B cell (primary cell): Measurements from ENCODE around the gene ARPC1A. TPM values are rescaled to one million over a fixed set of nuclear protein-coding genes. Genes with fewer than 3 reads are reported as not detected.
"Not testable (repeated sequence)": the region's sequence is repeated elsewhere in the genome, so short reads cannot be mapped to it uniquely, and the experiment has no call there.

Experiments used
- ATAC-seq: fragments of 200-7000 bp; cut with Tn5 transposase; one replicate; pipeline ENCODE4 v1.10.0; 2021; ENCODE audit warnings: low read depth, mild to moderate bottlenecking, moderate number of reproducible peaks, moderate library complexity
- CTCF ChIA-PET: fragments of 350-600 bp; sonication (Branson Sonifier 250); formaldehyde crosslinking; loops from one replicate; lab custom pipeline; 2021; ENCODE audit warnings: antibody characterized with exemption, inconsistent platforms; lab: Charles Lee
- POLR2A ChIA-PET: fragments of 350-600 bp; sonication (Branson Sonifier 250); formaldehyde crosslinking; loops from one replicate; lab custom pipeline; 2021; ENCODE audit warnings: antibody characterized with exemption; lab: Charles Lee
- DNase-seq: peaks from one replicate; pipeline ENCODE4 v3.0.0; 2013
- H2AFZ ChIP-seq: 2 replicates; pipeline ENCODE4 v1.6.1; 2012; ENCODE audit warnings: mild to moderate bottlenecking, low read depth, low read length; ENCODE audit not compliant: insufficient read depth, poor library complexity, severe bottlenecking
- H3K27ac ChIP-seq, 2 donors: 1 replicate in 1 of 2; 2 replicates in 1 of 2; pipeline ENCODE4 v1.5.1; 2012 to 2013; ENCODE audit warnings: low read length in 2 of 2, mild to moderate bottlenecking in 2 of 2, moderate library complexity in 1 of 2
- H3K27me3 ChIP-seq, 4 experiments: fragments of 200-600 bp in 1 of 4; sonication (generic) in 1 of 4; replicated peaks in 1 of 4; 1 replicate in 2 of 4; 2 replicates in 2 of 4; pipeline versions ENCODE4 v1.6.1 to v1.7.0; 2013 to 2016; ENCODE audit warnings: low read length in 3 of 4, mild to moderate bottlenecking in 2 of 4, mixed read lengths in 1 of 4, moderate library complexity in 1 of 4; ENCODE audit not compliant: insufficient read depth in 4 of 4, control insufficient read depth in 3 of 4; ENCODE audit errors: control extremely low read depth in 1 of 4
- H3K36me3 ChIP-seq, 2 experiments: replicated peaks in 1 of 2; 1 replicate in 1 of 2; 2 replicates in 1 of 2; pipeline versions ENCODE4 v1.6.1 to v1.7.1; 2013; ENCODE audit warnings: low read length in 1 of 2; ENCODE audit not compliant: insufficient read depth in 2 of 2, control insufficient read depth in 1 of 2; ENCODE audit errors: control extremely low read depth in 1 of 2, extremely low read depth in 1 of 2
- H3K4me1 ChIP-seq, 2 donors: fragments of 200-600 bp in 1 of 2; sonication (generic) in 1 of 2; 1 replicate in 1 of 2; 2 replicates in 1 of 2; pipeline versions ENCODE4 v1.5.1 to v1.6.1; 2013 to 2017; ENCODE audit warnings: low read length in 2 of 2; ENCODE audit not compliant: control insufficient read depth in 2 of 2, insufficient read depth in 2 of 2
- H3K4me2 ChIP-seq: replicated peaks from 2 replicates; pipeline ENCODE3; 2012; ENCODE audit warnings: mild to moderate bottlenecking, low read depth, low read length; ENCODE audit not compliant: poor library complexity, severe bottlenecking
- H3K4me3 ChIP-seq, 5 experiments: fragments of 200-600 bp in 1 of 5; sonication (generic) in 1 of 5; 1 replicate in 3 of 5; 2 replicates in 2 of 5; pipeline versions ENCODE4 v1.5.1 to v1.7.0; 2011 to 2016; ENCODE audit warnings: low read length in 4 of 5, mild to moderate bottlenecking in 4 of 5, low read depth in 2 of 5, control low read depth in 1 of 5, moderate library complexity in 1 of 5; ENCODE audit not compliant: insufficient read depth in 1 of 5; ENCODE audit errors: control extremely low read depth in 1 of 5, extremely low read depth in 1 of 5
- H3K79me2 ChIP-seq: fragments of 200-600 bp; sonication (generic); one replicate; pipeline ENCODE4 v1.6.0; 2016; ENCODE audit warnings: low read length; ENCODE audit not compliant: control insufficient read depth, insufficient read depth
- H3K9ac ChIP-seq: fragments of 200-600 bp; sonication (generic); 2 replicates; pipeline ENCODE4 v1.6.1; 2017; ENCODE audit warnings: mild to moderate bottlenecking, low read length, moderate library complexity
- H3K9me3 ChIP-seq, 3 donors: one replicate each; pipeline versions ENCODE4 v1.6.1 to v1.7.1; 2013; ENCODE audit warnings: low read length in 2 of 3; ENCODE audit not compliant: control insufficient read depth in 2 of 3, insufficient read depth in 1 of 3; ENCODE audit errors: control extremely low read depth in 1 of 3
- H4K20me1 ChIP-seq: 2 replicates; pipeline ENCODE4 v1.6.0; 2012; ENCODE audit warnings: mild to moderate bottlenecking, low read length; ENCODE audit not compliant: insufficient read depth, control insufficient read depth, poor library complexity, severe bottlenecking
- H3K27ac Mint-ChIP-seq: one replicate; pipeline ENCODE4 v1.8.0; 2021; ENCODE audit warnings: mixed read lengths
- H3K27me3 Mint-ChIP-seq: one replicate; pipeline ENCODE4 v1.8.0; 2021; ENCODE audit warnings: mixed read lengths
- H3K4me1 Mint-ChIP-seq: one replicate; pipeline ENCODE4 v1.8.0; 2021; ENCODE audit warnings: mixed read lengths
- H3K4me3 Mint-ChIP-seq: one replicate; pipeline ENCODE4 v1.8.0; 2021; ENCODE audit warnings: mixed read lengths
- H3K9me3 Mint-ChIP-seq: one replicate; pipeline ENCODE4 v1.8.0; 2022; ENCODE audit warnings: mixed read lengths; ENCODE audit not compliant: insufficient read depth
- CTCF ChIP-seq: fragments of 200-600 bp; IDR thresholded peaks from one replicate; pipeline ENCODE4 v1.8.0; 2022; ENCODE audit warnings: antibody characterized with exemption, mild to moderate bottlenecking
- EZH2 ChIP-seq: IDR thresholded peaks from 2 replicates; pipeline ENCODE4 v1.6.1; 2012; ENCODE audit warnings: borderline replicate concordance, low read depth, mild to moderate bottlenecking, moderate library complexity, low read length; ENCODE audit not compliant: insufficient read depth, poor library complexity, severe bottlenecking
- WGBS: methylation state at CpG from one replicate; pipeline ENCODE4 v1.1.5; 2013; ENCODE audit warnings: missing lambda C conversion rate; ENCODE audit not compliant: insufficient coverage; 5-methylcytosine and 5-hydroxymethylcytosine counted together
- intact Hi-C: fragments of 100-400 bp; cut with micrococcal nuclease; formaldehyde crosslinking; loops from one replicate; pipeline ENCODE4 v1.10.0; 2022
- polyA plus RNA-seq: library from polyadenylated mRNA; depleted of rRNA; stranded (reverse); fragments of >200 nt; gene quantifications from 2 replicates; pipeline ENCODE4 v1.2.3, GENCODE V29; 2012
- total RNA-seq, 2 donors: library from RNA; stranded (reverse); fragments of 120-200 nt in 1 of 2; gene quantifications; 1 replicate in 1 of 2; 2 replicates in 1 of 2; pipeline versions ENCODE4 v1.2.3 to v1.2.4, GENCODE V29; 2013 to 2022

The ARPC1A gene
- total and polyA plus RNA-seq, 2 donors (not counting 1 experiment from before 2014, with no cell fraction given), result 41.7 to 45.5 TPM

- H3K4me1 Mint-ChIP-seq, result peaks cover 21% of the 10 kb centered on the region
- Histone ChIP-seq H4K20me1 (peaks cover 83% of the 10 kb centered on the region), H3K79me2 (peaks cover 83% of the 10 kb centered on the region), H3K4me1 (peaks cover 9 to 34% of the 10 kb centered on the region in 2 donors), H3K36me3 (peaks cover 0 to 65% of the 10 kb centered on the region in 2 experiments)
- WGBS, result 93% methylated on average over 7 of the region's 14 CpGs
- H3K9ac ChIP-seq, H2AFZ ChIP-seq, H3K4me3 ChIP-seq, H3K27ac ChIP-seq, H3K27me3 Mint-ChIP-seq, ATAC-seq, H3K4me2 ChIP-seq, H3K9me3 Mint-ChIP-seq, H3K9me3 ChIP-seq, H3K4me3 Mint-ChIP-seq, H3K27me3 ChIP-seq, H3K27ac Mint-ChIP-seq, DNase-seq, POLR2A ChIA-PET: not testable (repeated sequence)
- CTCF ChIA-PET, result interaction anchor here (0.7 to 3.4 kb wide), 6 partner anchors 13 to 213 kb away, joined by 3 to 24 read pairs (median 4); partner anchors contain the start of gene ARPC1B
- intact Hi-C loops, result loop anchor here (1.0 kb wide), 1 partner anchor 22 kb away; no protein-coding TSS in a partner anchor
Measured at GRCh38 chr7:99387239-99387635, 61.5 kb downstream of the ARPC1A start.

GRCh38 chr7:99387912-99388311 is 62.2 kb downstream of the ARPC1A start:
- no peaks in the 10 kb centered on the region for H3K9me3 ChIP-seq
- no peak overlapping the region for H3K27ac Mint-ChIP-seq
- intact Hi-C loops, result loop anchor here (1.0 kb wide), 1 partner anchor 23 kb away; no protein-coding TSS in a partner anchor
- TF ChIP-seq EZH2, result no peak
- no peak for TF ChIP-seq CTCF
- peaks cover 23% of the 10 kb centered on the region for H3K4me1 Mint-ChIP-seq
- H3K27me3 Mint-ChIP-seq, result no peaks in the 10 kb centered on the region
- H3K4me3 ChIP-seq, result no peak overlapping the region
- no peak for DNase-seq
- H3K4me2 ChIP-seq, result no peak overlapping the region
- no peak for ATAC-seq
- H3K36me3 ChIP-seq, result peaks cover 0 to 66% of the 10 kb centered on the region in 2 experiments
- POLR2A ChIA-PET, result interaction anchor here (0.7 kb wide), 1 partner anchor 20 kb away, joined by 8 read pairs; no protein-coding TSS in a partner anchor
- H3K9me3 Mint-ChIP-seq, result no peaks in the 10 kb centered on the region
- no peak overlapping the region for H3K9ac ChIP-seq
- CTCF ChIA-PET, result interaction anchor here (0.7 to 3.4 kb wide), 4 partner anchors 15 to 26 kb away, joined by 3 to 24 read pairs (median 7); no protein-coding TSS in a partner anchor
- H2AFZ ChIP-seq, result no peak overlapping the region
- no peak overlapping the region for H3K27ac ChIP-seq
- WGBS, result over 99% methylated on average over 19 of the region's 20 CpGs
- peaks cover 86% of the 10 kb centered on the region for H4K20me1 ChIP-seq
- peaks cover 11 to 34% of the 10 kb centered on the region in 2 donors for H3K4me1 ChIP-seq
- H3K27me3 ChIP-seq, result no peaks in the 10 kb centered on the region
- peaks cover 82% of the 10 kb centered on the region for H3K79me2 ChIP-seq
- H3K4me3 Mint-ChIP-seq, result no peak overlapping the region
